Liver (tissue), 9 donors: Measurements from ENCODE around the gene CRB1. TPM values are rescaled to one million over a fixed set of nuclear protein-coding genes. Genes with fewer than 3 reads are reported as not detected.

ENCODE experiments used
- DNase-seq: peaks from one replicate; pipeline ENCODE4 v3.0.0-alpha.2; 2017; ENCODE audit warnings: low spot score
- H3K27ac ChIP-seq, 2 donors: one replicate each; pipeline ENCODE4 v1.7.0; 2013; ENCODE audit warnings: inconsistent platforms in 2 of 2, low read length in 2 of 2, control low read depth in 1 of 2, low read depth in 1 of 2, mild to moderate bottlenecking in 1 of 2
- H3K27me3 ChIP-seq, 4 donors: one replicate each; pipeline versions ENCODE4 v1.6.1 to v1.7.0; 2013; ENCODE audit warnings: low read length in 3 of 4, inconsistent platforms in 1 of 4, mild to moderate bottlenecking in 1 of 4, moderate library complexity in 1 of 4; ENCODE audit not compliant: control insufficient read depth in 4 of 4, insufficient read depth in 4 of 4
- H3K36me3 ChIP-seq, 4 donors: one replicate each; pipeline versions ENCODE4 v1.6.1 to v1.7.0; 2013; ENCODE audit warnings: low read length in 3 of 4, mild to moderate bottlenecking in 3 of 4, low read depth in 1 of 4, moderate library complexity in 1 of 4; ENCODE audit not compliant: control insufficient read depth in 4 of 4, insufficient read depth in 3 of 4
- H3K4me1 ChIP-seq, 4 donors: one replicate each; pipeline versions ENCODE4 v1.6.1 to v1.7.0; 2013; ENCODE audit warnings: low read length in 3 of 4, mild to moderate bottlenecking in 3 of 4, moderate library complexity in 1 of 4; ENCODE audit not compliant: control insufficient read depth in 4 of 4, insufficient read depth in 4 of 4
- H3K4me3 ChIP-seq, 3 donors: one replicate each; pipeline versions ENCODE4 v1.6.1 to v1.7.0; 2013; ENCODE audit warnings: low read length in 3 of 3, control low read depth in 1 of 3, low read depth in 1 of 3, mild to moderate bottlenecking in 1 of 3
- H3K9ac ChIP-seq, 2 donors: one replicate each; pipeline ENCODE4 v1.7.0; 2013; ENCODE audit warnings: low read length in 2 of 2, mild to moderate bottlenecking in 2 of 2, moderate library complexity in 2 of 2, control low read depth in 1 of 2, low read depth in 1 of 2
- H3K9me3 ChIP-seq, 4 donors: one replicate each; pipeline versions ENCODE4 v1.6.1 to v1.7.0; 2013; ENCODE audit warnings: low read length in 3 of 4; ENCODE audit not compliant: control insufficient read depth in 4 of 4
- EGR1 ChIP-seq, 2 donors: IDR thresholded peaks; 2 replicates each; pipeline ENCODE4 v1.6.1; 2016 to 2018; ENCODE audit warnings: antibody characterized with exemption in 2 of 2, low read depth in 2 of 2
- GABPA ChIP-seq, 2 donors: IDR thresholded peaks in 1 of 2; conservative IDR thresholded peaks in 1 of 2; 2 replicates each; pipeline ENCODE4 v1.6.1; 2016; ENCODE audit warnings: antibody characterized with exemption in 2 of 2, mild to moderate bottlenecking in 1 of 2, moderate library complexity in 1 of 2
- HNF4A ChIP-seq, 2 donors: conservative IDR thresholded peaks; 2 replicates each; pipeline ENCODE4 v1.6.1; 2016; ENCODE audit warnings: antibody characterized with exemption in 2 of 2, mild to moderate bottlenecking in 2 of 2
- HNF4G ChIP-seq: IDR thresholded peaks from 2 replicates; pipeline ENCODE4 v1.6.1; 2016; ENCODE audit warnings: antibody characterized with exemption
- RAD21 ChIP-seq, 2 donors: IDR thresholded peaks; 2 replicates each; pipeline ENCODE4 v1.6.1; 2016; ENCODE audit warnings: antibody characterized with exemption in 2 of 2, mild to moderate bottlenecking in 2 of 2
- RXRA ChIP-seq, 2 donors: IDR thresholded peaks; 2 replicates each; pipeline ENCODE4 v1.6.1; 2017 to 2018; ENCODE audit warnings: antibody characterized with exemption in 2 of 2, mild to moderate bottlenecking in 1 of 2
- TAF1 ChIP-seq: conservative IDR thresholded peaks from 2 replicates; pipeline ENCODE4 v1.6.1; 2016; ENCODE audit warnings: antibody characterized with exemption, mild to moderate bottlenecking
- YY1 ChIP-seq: IDR thresholded peaks from 2 replicates; pipeline ENCODE4 v1.6.1; 2016; ENCODE audit warnings: antibody characterized with exemption, mild to moderate bottlenecking
- WGBS: extraction: QIAGEN DNeasy Blood & Tissue Kit; methylation state at CpG from one replicate; pipeline ENCODE4 v1.1.7; 2013; 5-methylcytosine and 5-hydroxymethylcytosine counted together
- polyA plus RNA-seq, 2 donors: library from polyadenylated mRNA; stranded (reverse) in 1 of 2; unstranded in 1 of 2; fragments of 200-250 nt in 1 of 2; fragments of >200 nt in 1 of 2; fragmentation: Nextera tagmentation in 1 of 2; extraction: Ambion mirVana in 1 of 2; gene quantifications; one replicate each; pipeline versions ENCODE4 v1.2.1 to v1.2.3, GENCODE V29; 2013 to 2015
- total RNA-seq, 2 donors: library from RNA; depleted of rRNA; stranded (reverse); fragments of >200 nt; gene quantifications; one replicate each; pipeline ENCODE4 v1.2.3, GENCODE V29; 2014
- TF ChIP-seq, protein P1 (sequence below): IDR thresholded peaks from 2 replicates; pipeline ENCODE4 v1.6.1; 2016; ENCODE audit warnings: antibody characterized with exemption, mild to moderate bottlenecking
- TF ChIP-seq, protein P2 (sequence below): fragments of 150-350 bp; IDR thresholded peaks from 2 replicates; pipeline ENCODE4 v1.5.1; 2017; ENCODE audit warnings: improper control_type of control experiment, low read depth, low read length; ENCODE audit not compliant: missing input control
- TF ChIP-seq, protein P3 (sequence below): IDR thresholded peaks from 2 replicates; pipeline ENCODE4 v1.6.1; 2016; ENCODE audit warnings: antibody characterized with exemption
- TF ChIP-seq, protein P4 (sequence below): IDR thresholded peaks from 2 replicates; pipeline ENCODE4 v1.6.1; 2016; ENCODE audit warnings: antibody characterized with exemption
- donor health status: healthy.
- donor health status: healthy.
- donor health status: healthy.
- donor health status: healthy.
- donor health status: healthy.

Gene CRB1
- total and polyA plus RNA-seq, 4 donors: 5.1 TPM; not detected in 3

DNA sequence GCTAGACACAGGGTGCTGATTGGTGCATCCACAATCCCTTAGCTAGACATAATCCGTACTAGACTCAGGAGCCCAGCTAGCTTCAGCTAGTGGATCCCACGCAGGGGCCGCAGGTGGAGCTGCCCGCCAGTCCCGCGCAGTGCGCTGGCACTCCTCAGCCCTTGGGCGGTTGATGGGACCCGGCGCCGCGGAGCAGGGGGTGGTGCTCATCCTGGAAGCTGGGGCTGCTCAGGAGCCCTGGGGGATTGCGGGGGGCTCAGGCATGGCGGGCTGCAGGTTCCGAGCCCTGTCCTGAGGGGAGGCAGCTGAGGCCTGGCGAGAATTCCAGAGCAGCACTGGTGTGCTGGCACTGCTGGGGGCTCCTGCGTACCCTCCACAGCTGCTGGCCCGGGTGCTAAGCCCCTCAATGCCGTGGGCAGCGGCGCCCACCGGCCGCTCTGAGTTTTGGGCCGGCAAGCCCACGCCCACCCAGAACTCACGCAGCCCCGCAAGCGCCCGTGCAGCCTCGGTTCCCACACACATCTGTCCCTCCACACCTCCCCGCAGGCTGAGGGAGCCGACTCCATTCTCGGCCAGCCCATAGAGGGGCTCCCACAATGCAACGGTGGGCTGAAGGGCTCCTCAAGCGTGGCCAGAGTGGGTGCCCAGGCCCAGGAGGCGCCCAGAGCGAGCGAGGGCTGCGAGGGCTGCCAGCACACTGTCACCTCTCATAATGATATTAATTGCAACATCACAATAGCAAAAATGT is 87.4 kb downstream of the CRB1 start:
- H3K9me3 ChIP-seq: no peaks in the 10 kb centered on the region
- H3K27me3 ChIP-seq: no peaks in the 10 kb centered on the region
- H3K36me3 ChIP-seq: no peaks in the 10 kb centered on the region
- no peak overlapping the region for H3K27ac ChIP-seq
- no peaks in the 10 kb centered on the region for H3K4me1 ChIP-seq
- H3K4me3 ChIP-seq: no peak overlapping the region
- 95% methylated on average over 39 of the region's 39 CpGs for WGBS
- H3K9ac ChIP-seq: no peak overlapping the region
- no peak for DNase-seq
- no peak for TF ChIP-seq HNF4A (conservative IDR thresholded peaks at IDR 0.05)
- TF ChIP-seq, protein P1, sequence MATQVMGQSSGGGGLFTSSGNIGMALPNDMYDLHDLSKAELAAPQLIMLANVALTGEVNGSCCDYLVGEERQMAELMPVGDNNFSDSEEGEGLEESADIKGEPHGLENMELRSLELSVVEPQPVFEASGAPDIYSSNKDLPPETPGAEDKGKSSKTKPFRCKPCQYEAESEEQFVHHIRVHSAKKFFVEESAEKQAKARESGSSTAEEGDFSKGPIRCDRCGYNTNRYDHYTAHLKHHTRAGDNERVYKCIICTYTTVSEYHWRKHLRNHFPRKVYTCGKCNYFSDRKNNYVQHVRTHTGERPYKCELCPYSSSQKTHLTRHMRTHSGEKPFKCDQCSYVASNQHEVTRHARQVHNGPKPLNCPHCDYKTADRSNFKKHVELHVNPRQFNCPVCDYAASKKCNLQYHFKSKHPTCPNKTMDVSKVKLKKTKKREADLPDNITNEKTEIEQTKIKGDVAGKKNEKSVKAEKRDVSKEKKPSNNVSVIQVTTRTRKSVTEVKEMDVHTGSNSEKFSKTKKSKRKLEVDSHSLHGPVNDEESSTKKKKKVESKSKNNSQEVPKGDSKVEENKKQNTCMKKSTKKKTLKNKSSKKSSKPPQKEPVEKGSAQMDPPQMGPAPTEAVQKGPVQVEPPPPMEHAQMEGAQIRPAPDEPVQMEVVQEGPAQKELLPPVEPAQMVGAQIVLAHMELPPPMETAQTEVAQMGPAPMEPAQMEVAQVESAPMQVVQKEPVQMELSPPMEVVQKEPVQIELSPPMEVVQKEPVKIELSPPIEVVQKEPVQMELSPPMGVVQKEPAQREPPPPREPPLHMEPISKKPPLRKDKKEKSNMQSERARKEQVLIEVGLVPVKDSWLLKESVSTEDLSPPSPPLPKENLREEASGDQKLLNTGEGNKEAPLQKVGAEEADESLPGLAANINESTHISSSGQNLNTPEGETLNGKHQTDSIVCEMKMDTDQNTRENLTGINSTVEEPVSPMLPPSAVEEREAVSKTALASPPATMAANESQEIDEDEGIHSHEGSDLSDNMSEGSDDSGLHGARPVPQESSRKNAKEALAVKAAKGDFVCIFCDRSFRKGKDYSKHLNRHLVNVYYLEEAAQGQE: no peak
- no peak for TF ChIP-seq RAD21 (IDR thresholded peaks at IDR 0.05)
- TF ChIP-seq TAF1: no peak
- TF ChIP-seq, protein P2, sequence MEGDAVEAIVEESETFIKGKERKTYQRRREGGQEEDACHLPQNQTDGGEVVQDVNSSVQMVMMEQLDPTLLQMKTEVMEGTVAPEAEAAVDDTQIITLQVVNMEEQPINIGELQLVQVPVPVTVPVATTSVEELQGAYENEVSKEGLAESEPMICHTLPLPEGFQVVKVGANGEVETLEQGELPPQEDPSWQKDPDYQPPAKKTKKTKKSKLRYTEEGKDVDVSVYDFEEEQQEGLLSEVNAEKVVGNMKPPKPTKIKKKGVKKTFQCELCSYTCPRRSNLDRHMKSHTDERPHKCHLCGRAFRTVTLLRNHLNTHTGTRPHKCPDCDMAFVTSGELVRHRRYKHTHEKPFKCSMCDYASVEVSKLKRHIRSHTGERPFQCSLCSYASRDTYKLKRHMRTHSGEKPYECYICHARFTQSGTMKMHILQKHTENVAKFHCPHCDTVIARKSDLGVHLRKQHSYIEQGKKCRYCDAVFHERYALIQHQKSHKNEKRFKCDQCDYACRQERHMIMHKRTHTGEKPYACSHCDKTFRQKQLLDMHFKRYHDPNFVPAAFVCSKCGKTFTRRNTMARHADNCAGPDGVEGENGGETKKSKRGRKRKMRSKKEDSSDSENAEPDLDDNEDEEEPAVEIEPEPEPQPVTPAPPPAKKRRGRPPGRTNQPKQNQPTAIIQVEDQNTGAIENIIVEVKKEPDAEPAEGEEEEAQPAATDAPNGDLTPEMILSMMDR: no peak
- no peak for TF ChIP-seq HNF4G
- TF ChIP-seq, protein P3, sequence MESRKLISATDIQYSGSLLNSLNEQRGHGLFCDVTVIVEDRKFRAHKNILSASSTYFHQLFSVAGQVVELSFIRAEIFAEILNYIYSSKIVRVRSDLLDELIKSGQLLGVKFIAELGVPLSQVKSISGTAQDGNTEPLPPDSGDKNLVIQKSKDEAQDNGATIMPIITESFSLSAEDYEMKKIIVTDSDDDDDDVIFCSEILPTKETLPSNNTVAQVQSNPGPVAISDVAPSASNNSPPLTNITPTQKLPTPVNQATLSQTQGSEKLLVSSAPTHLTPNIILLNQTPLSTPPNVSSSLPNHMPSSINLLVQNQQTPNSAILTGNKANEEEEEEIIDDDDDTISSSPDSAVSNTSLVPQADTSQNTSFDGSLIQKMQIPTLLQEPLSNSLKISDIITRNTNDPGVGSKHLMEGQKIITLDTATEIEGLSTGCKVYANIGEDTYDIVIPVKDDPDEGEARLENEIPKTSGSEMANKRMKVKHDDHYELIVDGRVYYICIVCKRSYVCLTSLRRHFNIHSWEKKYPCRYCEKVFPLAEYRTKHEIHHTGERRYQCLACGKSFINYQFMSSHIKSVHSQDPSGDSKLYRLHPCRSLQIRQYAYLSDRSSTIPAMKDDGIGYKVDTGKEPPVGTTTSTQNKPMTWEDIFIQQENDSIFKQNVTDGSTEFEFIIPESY: no peak
- TF ChIP-seq YY1: no peak
- TF ChIP-seq, protein P4, sequence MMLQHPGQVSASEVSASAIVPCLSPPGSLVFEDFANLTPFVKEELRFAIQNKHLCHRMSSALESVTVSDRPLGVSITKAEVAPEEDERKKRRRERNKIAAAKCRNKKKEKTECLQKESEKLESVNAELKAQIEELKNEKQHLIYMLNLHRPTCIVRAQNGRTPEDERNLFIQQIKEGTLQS: no peak
- TF ChIP-seq EGR1 (IDR thresholded peaks at IDR 0.05; ENCODE audit: low read depth in 2 of 2): no peak
- TF ChIP-seq GABPA (IDR thresholded peaks at IDR 0.05 in 1 of 2, conservative IDR thresholded peaks at IDR 0.05 in 1 of 2): no peak
- no peak for TF ChIP-seq RXRA (IDR thresholded peaks at IDR 0.05)
